ENCODE results near the gene RUBCNL.

RUBCNL gene

DNA sequence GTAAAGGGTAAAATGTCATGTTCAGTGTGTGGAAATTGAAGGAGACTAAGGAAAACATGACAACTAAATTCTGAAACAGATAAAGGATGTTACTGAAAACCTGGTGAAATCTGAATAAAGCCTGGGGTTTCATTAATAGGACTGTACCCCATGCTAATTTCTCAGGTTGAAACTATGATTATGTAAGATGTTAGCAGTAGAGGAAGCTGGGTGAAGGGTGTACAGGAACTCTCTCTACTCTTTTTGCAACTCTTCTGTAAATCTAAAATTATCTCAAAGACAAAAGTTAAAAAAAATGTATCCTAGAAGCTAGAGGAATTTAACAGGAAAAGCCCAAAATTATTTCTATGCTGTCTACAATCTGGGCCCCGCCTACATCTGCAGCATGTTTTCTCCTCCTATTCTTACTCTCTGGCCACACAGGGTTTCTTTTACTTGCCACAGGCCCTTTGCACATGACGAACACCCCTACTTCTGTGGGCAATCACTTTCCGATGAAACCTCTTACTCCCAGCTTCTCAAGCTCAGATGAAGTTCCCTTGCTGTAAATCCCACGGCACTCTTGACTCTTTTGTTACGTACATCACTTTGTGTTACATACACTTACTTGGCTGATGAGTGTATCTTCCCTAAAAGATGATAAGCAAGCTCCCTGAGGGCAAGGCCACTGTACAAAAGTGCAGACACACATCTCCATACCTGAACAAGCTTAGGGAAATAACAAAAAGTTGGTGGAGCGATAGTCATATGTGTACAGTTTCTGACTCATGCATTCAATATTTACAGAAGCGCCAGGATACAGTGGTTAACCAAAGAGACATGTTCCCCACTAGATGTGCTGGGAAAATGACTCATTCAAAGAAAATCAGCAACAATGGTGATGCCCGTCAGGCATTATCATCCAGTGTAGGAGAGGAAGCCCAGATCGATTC is 32.6 kb downstream of the RUBCNL start:
- Histone ChIP-seq H3K4me2 (ENCODE audit: low read length) (no peak overlapping the region), H3K27ac (no peak overlapping the region), H3K27me3 (ENCODE audit: control insufficient read depth, insufficient read depth, low read length) (no peaks in the 10 kb centered on the region), H3K9me3 (ENCODE audit: control insufficient read depth, low read length) (no peaks in the 10 kb centered on the region), H2AFZ (no peak overlapping the region), H3K4me1 (no peaks in the 10 kb centered on the region), H3K36me3 (ENCODE audit: control insufficient read depth, insufficient read depth, low read length) (no peaks in the 10 kb centered on the region), H3K4me3 (ENCODE audit: low read depth, low read length) (no peak overlapping the region), H3K9ac (no peak overlapping the region), H3K79me2 (no peaks in the 10 kb centered on the region)
- TF ChIP-seq, protein P1, sequence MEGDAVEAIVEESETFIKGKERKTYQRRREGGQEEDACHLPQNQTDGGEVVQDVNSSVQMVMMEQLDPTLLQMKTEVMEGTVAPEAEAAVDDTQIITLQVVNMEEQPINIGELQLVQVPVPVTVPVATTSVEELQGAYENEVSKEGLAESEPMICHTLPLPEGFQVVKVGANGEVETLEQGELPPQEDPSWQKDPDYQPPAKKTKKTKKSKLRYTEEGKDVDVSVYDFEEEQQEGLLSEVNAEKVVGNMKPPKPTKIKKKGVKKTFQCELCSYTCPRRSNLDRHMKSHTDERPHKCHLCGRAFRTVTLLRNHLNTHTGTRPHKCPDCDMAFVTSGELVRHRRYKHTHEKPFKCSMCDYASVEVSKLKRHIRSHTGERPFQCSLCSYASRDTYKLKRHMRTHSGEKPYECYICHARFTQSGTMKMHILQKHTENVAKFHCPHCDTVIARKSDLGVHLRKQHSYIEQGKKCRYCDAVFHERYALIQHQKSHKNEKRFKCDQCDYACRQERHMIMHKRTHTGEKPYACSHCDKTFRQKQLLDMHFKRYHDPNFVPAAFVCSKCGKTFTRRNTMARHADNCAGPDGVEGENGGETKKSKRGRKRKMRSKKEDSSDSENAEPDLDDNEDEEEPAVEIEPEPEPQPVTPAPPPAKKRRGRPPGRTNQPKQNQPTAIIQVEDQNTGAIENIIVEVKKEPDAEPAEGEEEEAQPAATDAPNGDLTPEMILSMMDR (IDR thresholded peaks at IDR 0.05), result no peak

DNA sequence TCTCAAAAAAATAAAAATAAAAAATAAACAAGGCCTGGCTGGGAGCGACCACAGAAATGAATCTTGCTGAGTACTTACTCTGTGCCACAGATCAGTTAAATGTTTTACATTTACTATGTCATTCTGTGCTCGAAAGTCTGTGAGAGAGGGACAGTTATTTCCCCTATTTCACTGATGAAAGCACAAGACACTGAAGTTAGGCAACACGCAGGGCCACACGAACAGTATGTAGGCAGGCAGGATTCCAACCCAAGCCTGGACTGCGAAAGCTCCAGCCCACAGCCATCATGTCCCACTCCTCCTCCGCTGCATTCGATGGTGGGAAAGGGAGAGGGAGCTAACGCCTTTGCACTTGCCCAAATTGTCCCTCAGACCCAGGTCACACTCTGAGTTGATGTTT is 34.2 kb downstream of the RUBCNL start:
- Histone ChIP-seq H3K36me3 (ENCODE audit: control insufficient read depth, insufficient read depth, low read length) (no peaks in the 10 kb centered on the region), H3K4me1 (no peaks in the 10 kb centered on the region), H3K4me2 (ENCODE audit: low read length) (no peak overlapping the region), H3K9ac (no peak overlapping the region), H3K27ac (no peak overlapping the region), H3K79me2 (no peaks in the 10 kb centered on the region), H3K9me3 (ENCODE audit: control insufficient read depth, low read length) (no peaks in the 10 kb centered on the region), H3K4me3 (ENCODE audit: low read depth, low read length) (no peak overlapping the region), H2AFZ (no peak overlapping the region), H3K27me3 (ENCODE audit: control insufficient read depth, insufficient read depth, low read length) (no peaks in the 10 kb centered on the region)
- TF ChIP-seq, protein P1 (IDR thresholded peaks at IDR 0.05), result no peak

DNA sequence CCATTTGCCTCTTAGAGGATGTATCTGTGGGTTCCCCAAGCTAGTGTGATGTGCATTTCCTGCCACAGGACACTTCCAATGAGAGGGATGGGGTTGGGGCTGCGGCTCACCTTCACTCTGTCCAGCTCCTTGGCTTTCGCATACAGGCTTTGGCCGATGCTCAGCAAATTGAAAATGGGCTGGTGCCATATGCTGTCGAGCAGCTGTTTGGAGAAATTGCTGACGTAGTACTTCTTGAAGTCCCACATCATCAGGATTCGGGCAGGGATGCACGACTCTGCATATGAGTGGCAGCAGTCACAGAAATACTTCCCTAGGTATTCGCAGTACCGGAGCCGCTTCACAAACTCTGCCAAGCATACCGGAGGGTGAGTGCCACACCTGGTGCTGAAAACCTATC is 37.0 kb downstream of the RUBCNL start:
- Histone ChIP-seq H3K36me3 (ENCODE audit: control insufficient read depth, insufficient read depth, low read length) (no peaks in the 10 kb centered on the region), H3K9ac (no peak overlapping the region), H2AFZ (no peak overlapping the region), H3K27me3 (ENCODE audit: control insufficient read depth, insufficient read depth, low read length) (no peaks in the 10 kb centered on the region), H3K4me1 (no peaks in the 10 kb centered on the region), H3K4me3 (ENCODE audit: low read depth, low read length) (no peak overlapping the region), H3K79me2 (no peaks in the 10 kb centered on the region), H3K27ac (no peak overlapping the region), H3K4me2 (ENCODE audit: low read length) (no peak overlapping the region), H3K9me3 (ENCODE audit: control insufficient read depth, low read length) (no peaks in the 10 kb centered on the region)
- TF ChIP-seq, protein P1 (IDR thresholded peaks at IDR 0.05), result no peak

DNA sequence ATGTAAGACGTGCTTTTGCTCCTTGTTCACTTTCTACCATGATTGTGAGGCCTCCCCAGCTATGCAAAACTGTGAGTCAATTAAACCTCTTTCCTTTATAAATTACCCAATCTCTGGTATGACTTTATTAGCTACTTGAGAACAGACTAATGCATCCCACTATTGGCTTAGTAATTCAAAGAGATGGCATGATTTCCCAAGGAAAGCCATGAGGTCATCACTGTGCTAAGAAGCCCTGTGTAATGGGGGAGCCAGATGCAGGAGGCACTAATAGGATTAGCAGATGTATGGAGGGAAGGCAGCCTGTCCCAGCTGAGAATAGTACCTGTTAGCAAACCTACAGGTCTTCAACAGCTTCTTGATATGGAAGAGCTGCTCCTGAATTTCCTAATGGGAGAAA is 38.1 kb downstream of the RUBCNL start:
- H3K9me3 ChIP-seq (ENCODE audit: control insufficient read depth, low read length), result no peaks in the 10 kb centered on the region
- H3K4me3 ChIP-seq (ENCODE audit: low read depth, low read length), result no peak overlapping the region
- no peak overlapping the region for H3K4me2 ChIP-seq (ENCODE audit: low read length)
- no peak overlapping the region for H3K27ac ChIP-seq
- TF ChIP-seq, protein P1 (IDR thresholded peaks at IDR 0.05), result no peak
- no peaks in the 10 kb centered on the region for H3K4me1 ChIP-seq
- no peaks in the 10 kb centered on the region for H3K27me3 ChIP-seq (ENCODE audit: control insufficient read depth, insufficient read depth, low read length)
- H3K79me2 ChIP-seq, result no peaks in the 10 kb centered on the region
- no peaks in the 10 kb centered on the region for H3K36me3 ChIP-seq (ENCODE audit: control insufficient read depth, insufficient read depth, low read length)
- no peak overlapping the region for H3K9ac ChIP-seq
- no peak overlapping the region for H2AFZ ChIP-seq

DNA sequence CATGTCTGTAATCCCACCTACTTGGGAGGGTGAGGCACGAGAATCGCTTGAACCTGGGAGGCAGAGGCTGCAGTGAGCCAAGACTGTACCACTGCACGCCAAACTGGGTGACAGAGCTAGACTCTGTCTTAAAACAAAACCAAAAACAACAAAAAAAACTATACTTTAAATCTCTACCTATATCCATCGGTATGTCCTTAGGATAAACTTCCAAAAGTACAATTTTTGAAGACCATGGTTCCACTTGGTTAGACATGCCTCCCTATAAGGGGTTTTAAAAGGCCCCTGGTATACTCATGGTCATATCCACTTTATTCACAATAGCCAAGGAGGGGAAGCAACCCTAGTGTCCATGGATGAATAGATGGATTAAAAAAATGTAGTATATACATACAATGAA is 39.8 kb downstream of the RUBCNL start:
- TF ChIP-seq, protein P1 (IDR thresholded peaks at IDR 0.05), result no peak

More for the DNA sequence above, 39.8 kb downstream of the RUBCNL start:
- H3K27ac ChIP-seq, result no peak overlapping the region
- H3K9me3 ChIP-seq (ENCODE audit: control insufficient read depth, low read length), result no peaks in the 10 kb centered on the region
- H2AFZ ChIP-seq, result no peak overlapping the region
- H3K27me3 ChIP-seq (ENCODE audit: control insufficient read depth, insufficient read depth, low read length), result no peaks in the 10 kb centered on the region
- no peak overlapping the region for H3K4me2 ChIP-seq (ENCODE audit: low read length)
- no peaks in the 10 kb centered on the region for H3K36me3 ChIP-seq (ENCODE audit: control insufficient read depth, insufficient read depth, low read length)
- H3K4me1 ChIP-seq, result no peaks in the 10 kb centered on the region
- H3K9ac ChIP-seq, result no peak overlapping the region
- no peak overlapping the region for H3K4me3 ChIP-seq (ENCODE audit: low read depth, low read length)
- no peaks in the 10 kb centered on the region for H3K79me2 ChIP-seq
